GM12873 (cell line): ENCODE results near the gene FOXC1.

Source experiments
- CTCF ChIP-seq: IDR thresholded peaks from 2 replicates; pipeline ENCODE4 v1.5.1; 2012; ENCODE audit warnings: low read depth, mild to moderate bottlenecking, moderate library complexity, low read length, control low read depth; ENCODE audit not compliant: insufficient read depth; ENCODE audit errors: missing control alignments

Gene FOXC1

DNA sequence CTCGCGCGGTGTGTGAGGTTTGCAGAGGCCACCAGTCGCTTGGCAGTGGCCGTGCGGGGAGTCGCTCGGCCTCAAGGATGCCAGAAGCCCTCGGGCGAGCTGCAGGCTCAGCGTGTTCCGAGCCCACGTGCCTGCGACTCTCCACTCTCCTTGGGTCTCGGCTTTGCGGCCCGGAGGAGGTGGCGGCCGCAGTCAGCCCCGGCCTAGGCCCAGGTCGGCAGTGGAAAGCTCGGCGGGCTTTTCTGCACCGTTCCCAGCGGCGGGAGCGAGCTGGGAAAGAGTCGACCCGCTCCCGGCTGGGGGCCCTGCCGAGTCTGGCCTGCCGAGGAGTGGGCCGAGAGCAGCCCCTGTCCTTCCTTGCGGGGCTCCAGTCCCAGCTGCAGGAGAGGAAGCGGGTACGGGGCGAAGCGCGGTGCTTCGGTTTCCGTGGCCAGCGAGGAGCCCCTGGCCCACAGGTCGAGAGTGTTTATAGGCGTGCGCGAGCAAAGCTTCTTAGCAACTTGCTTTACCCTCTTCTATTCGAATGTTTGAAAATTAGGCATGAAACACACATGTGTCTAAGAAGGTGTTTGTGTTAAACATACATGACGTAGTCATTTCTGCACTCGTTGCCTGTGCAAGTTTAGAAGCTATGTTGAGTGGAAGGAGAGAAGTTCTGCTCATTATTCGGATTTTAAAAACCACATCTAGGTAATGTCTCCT, 5.6 kb downstream of the FOXC1 start:
- TF ChIP-seq CTCF, result no peak

DNA sequence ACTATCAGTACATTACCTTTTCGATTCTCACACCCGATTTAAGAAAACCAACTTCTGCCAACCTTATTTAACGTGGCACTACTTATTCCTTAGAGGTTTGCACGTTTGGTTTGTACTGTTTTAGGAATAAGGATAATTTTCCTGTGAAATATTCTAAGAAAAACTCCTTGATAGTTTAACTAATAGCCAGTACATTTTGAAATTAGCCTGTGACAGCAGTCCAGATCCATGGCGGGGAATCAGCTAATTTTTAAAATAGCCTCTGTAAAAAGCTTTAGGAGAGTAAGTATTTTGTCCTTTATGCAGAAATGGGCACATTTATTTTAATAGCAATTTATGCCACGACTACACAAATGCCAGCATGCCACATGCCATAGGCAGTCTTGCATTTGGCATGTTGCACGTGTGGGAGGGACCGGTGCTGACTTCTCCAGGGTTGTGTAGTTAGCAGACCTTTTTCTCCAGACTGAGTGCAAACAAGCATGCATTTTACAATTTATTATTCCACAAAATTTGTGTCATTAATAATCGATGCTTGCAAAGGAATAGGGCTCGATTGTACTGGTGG, 6.2 kb downstream of the FOXC1 start:
- TF ChIP-seq CTCF, result no peak

GRCh38 chr6:1616701-1617463, 7.2 kb downstream of the FOXC1 start:
- no peak for TF ChIP-seq CTCF

DNA sequence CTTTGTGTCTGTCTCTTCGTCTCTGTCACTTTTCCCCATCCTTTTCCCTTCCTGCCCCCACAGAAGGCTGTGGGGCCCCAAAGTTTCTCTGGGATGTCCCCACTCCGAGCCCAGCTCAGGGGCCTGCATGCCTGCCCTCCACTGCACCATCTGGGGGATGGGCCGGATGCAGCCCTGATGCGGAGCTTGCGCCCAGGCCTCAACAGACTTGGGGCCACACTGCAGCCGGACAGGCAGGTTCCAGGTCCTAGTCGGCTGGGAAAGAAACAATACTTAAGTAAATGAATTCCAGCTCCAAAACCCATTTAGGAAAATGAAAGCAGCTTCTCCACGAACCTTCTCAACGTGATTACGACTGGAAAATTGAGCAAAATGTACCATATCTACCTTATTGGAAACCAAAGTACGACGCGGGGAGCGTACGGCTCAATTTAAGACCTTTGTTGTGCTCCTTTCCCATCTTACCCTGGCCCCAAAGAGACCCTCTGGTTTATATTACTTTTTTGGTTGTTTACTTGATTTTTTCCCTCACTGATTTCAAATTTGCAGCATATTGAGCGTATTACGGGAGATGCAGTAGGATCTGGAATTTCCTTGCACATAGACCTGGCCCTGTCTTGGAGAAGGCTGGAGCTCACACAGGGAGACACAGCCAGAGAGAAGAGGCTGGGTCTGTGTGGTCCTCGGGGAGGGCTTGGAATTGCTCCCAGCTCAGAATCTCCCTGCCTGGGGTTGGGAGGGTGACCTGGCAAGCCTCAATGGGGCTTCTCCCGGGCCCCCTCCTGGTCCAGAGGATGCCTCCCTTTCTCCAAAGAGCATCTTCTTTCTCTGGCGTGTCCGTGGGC, 8.0 kb downstream of the FOXC1 start:
- TF ChIP-seq CTCF, result no peak

GRCh38 chr6:1618311-1619097, 8.8 kb downstream of the FOXC1 start:
- no peak for TF ChIP-seq CTCF

GRCh38 chr6:1619098-1619672, 9.5 kb downstream of the FOXC1 start:
- no peak for TF ChIP-seq CTCF
